GM18867 (cell line): Measurements from ENCODE around the gene GOLPH3L.
"Not testable (repeated sequence)": the region's sequence is repeated elsewhere in the genome, so short reads cannot be mapped to it uniquely, and the experiment has no call there.

ENCODE experiments used
- ATAC-seq: cut with Tn5 transposase; IDR thresholded peaks from one replicate; pipeline ENCODE4 v1.9.1; 2021; ENCODE audit warnings: mild to moderate bottlenecking, moderate library complexity; ENCODE audit not compliant: unreplicated experiment

Gene GOLPH3L

DNA sequence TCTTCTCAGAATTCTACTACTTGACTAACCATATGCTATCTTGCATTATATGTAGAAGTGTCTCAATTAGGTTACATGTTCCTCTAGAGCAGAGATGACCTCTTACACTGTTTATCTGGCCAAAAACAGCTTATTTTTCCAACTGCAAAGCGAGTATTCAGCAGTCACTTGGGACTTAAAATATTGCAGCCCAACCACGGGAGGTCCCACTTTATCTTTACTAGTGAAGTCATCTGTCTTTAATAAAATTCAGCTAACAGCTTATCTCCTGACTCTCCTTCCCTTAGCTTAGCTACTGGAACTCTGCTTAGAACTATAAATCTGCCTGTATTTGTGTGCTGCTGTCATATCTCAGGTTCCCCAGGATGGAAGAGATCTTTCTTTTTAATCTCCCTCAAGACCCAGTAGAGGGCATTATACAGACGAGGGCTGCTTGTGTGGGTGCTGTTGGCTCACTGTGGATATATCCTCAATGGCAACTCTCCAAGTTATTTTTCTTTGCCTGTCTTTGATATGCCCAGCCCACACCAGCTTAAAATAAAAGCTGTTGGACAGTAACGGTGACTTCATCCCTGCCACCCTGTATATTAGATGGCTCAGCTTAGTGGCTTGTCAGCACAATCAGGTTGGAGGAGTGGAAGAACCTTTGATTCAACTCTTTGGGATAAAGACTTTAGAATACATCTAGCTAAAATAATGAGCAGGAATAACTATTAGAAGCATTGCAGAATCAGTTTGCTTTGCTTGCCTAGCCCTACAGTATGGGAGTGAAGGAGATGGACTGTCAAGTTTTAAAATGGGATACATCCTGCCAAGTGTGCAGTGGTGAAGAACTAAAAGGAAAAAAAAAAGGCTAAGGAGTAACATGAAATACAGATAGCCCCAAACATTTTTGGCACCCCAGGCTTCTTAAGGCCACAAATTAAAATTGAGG lies 77.1 kb downstream of the GOLPH3L start:
- ATAC-seq: no peak

DNA sequence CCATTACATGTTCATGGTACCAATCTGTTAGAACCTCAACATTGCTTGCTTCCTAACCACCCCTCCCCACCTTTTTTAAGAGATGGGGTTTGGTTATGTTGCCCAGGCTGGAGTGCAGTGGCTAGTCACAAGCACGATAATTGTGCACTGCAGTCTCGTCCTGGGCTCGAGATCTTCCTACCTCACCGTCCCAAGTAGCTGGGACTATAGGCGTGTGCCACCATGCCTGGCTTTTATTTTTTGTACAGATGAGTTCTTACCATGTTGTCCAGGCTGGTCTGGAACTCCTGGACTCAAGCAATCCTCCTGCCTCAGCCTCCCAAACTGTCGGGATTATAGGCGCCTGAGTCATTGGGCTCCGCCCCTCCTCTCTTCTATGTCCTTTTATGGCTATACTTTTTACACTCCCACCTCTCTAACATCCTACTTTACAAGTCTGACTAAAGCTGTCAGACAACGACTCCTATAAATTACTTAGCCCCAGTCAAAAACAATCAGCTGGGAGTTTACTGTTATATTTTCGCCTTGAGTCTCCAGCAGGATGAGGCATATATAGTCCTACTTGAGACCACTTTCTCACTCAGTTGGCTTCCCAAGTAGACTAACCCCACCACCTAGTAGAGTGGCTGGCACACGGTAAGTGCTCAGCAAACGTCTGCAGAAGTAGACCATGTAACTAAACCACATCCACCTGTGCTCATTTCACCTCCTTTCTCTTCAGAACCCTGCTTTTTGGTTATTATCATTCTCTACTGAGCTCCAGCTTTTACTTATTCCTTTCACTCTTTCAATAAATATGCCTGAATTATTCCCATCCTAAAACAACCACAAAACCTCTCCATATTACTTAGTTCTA lies 81.4 kb downstream of the GOLPH3L start:
- ATAC-seq: no peak

DNA sequence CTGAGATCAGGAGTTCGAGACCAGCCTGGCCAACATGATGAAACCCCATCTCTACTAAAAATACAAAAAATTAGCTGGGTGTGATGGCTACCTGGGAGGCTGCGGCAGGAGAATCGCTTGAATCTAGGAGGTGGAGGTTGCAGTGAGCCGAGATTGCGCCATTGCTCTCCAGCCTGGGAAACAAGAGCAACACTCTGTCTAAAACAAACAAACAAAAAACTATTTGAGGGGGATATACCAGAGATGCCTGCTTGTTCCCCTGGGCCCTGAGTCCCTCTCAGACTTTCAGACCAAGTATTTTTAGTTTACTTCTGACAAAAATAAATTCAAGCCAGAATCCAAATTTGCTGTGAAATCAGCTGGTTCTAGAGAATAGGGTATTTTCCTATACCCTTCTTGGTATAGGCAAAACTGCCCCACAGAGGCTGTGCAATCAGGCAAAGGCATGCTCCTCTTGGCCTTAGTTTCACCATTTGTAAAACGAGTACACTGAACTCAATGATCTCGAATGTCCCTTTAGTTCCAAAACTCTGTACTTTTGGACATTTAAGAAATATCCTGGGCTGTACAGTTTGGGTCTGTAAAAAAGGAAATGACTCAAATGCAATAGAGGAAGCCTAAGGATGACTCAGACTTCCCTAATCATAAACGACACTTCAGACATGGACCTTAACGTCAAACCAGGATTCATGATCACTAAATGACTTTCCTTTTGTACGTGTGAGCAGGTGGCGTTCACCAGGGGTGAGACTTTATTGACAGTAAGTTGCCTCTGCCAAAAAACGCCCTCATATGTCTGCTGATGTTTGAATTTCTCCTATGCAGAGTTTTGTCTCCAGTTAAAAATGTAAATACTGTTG lies 83.7 kb downstream of the GOLPH3L start:
- no peak for ATAC-seq

DNA sequence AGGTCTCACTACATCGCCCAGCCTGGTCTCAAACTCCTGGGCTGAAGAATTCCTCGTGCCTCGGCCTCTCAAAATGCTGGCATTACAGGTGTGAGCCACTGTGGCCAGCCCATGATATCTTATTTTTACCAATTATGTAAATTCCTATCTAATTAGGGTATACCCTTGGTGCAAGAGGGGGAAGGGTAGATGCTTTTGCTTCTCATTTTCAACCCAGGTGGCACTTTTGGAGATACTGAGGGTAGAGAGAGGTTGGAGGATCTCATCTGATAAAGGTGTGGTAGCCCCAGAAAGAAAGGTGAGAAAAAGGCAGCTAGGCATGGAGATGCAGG lies 85.0 kb downstream of the GOLPH3L start:
- peak; percentile 12 for ATAC-seq

DNA sequence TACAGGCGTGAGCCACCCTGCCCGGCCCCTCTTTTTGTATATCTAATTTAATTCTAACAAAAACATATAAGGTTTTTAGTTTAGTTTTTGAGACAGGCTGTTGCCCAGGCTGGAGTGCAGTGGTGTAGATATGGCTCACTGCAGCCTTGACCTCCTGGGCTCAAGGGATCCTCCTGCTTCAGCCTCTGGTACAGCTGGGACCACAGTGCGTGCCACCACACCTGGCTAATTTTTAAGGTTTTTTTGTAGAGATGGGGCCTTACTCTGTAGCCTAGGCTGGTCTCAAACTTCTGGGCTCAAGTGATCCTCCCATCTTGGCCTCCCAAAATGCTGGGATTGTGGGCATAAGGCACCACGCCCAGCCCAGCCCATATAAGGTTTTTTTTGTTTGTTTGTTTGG lies 86.4 kb downstream of the GOLPH3L start:
- ATAC-seq: no peak

DNA sequence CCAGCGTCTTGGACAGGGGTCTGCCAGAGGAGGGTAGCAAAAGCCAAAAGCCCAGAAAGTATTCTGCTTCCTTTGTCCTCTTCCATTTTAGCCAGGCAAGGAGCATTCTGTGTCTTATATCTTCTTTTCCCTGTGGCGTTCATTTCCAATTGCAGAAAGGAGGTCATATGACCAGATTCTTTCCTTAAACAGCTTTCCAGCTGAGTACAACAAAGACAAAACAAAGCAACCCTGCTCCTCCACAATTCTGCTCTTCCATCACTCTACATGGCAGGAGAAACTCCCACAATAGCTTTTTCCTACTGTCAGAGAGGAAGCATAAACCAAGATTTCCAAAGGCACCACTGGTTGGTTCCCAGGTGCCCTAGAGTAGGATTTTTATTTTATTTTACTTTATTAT lies 87.2 kb downstream of the GOLPH3L start:
- ATAC-seq: no peak

DNA sequence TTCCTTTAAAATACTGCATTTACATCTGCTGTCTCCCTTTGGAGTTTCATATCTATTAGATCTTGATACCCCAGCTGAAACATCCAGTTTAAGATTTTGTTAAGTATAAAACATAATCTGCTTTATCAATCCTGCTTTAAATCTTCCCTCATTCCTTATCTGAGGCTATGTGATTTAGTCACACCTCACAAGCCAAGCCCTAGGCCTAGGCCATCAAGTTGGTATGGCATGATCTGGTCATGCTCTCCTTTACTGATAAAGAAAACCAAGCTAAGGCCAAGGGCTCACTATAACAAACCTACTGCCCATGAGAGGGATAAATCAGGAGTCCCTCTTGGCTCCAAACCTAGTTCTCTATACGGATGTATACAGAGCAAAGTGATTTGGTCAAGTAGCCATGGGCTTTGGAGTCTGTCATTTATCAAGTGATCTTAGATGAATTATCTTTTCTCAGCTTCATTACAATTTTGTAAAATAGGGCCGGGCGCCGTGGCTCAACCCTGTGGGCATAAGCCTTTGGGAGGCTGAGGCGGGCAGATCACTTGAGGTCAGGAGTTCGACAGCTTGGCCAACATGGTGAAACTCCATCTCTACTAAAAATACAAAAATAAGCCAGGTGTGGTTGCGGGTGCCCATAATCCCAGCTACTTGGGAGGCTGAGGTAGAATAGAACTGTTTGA lies 90.4 kb downstream of the GOLPH3L start:
- ATAC-seq: no peak

DNA sequence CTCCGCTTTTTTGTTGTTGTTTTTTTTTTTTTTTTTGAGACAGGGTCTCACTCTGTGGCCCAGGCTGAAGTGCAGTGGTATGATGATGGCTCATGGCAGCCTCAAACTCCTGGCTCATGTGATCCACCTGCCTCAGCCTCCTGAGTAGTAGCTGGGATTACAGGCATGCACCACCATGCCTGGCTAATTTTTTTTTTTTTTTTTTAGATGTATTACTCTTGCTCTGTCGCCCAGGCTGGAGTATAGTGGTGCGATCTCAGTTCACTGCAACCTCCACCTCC lies 91.6 kb downstream of the GOLPH3L start:
- not testable (repeated sequence) for ATAC-seq

DNA sequence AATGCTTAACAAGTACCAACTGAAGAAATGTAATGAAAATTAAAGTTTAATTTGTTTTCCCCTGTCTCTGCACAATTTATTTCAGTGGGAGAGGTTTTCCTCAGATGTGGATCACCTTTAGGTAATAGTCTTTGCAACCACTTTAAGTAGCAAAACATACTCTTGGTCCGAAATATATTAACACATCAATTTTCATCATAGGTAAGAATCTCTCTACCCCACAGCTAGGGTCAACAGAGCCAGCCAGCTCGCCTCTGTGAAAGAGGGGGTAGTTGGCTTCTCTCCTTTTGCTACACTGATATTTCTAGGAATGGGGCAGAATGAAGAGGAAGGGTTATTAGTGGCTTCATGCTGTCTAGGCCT lies 92.7 kb downstream of the GOLPH3L start:
- no peak for ATAC-seq

DNA sequence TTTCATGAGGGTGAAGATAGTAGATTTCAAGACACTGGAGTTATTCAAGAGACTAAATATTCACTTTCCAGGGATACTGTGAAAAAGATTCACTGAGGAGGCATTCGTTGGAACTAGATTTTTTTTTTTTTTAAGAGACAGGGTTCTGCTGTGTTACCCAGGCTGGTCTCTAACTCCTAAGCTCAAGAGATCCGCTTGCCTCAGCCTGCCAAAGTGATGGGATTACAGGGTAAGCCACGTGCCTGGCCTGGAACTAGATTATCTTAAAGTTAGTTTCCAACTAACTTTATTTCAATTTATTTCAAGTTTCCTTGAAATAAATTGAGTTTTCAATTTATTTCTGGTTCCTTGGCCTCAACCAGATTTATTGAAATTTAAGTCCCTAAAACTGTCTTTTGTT lies 93.2 kb downstream of the GOLPH3L start:
- no peak for ATAC-seq

DNA sequence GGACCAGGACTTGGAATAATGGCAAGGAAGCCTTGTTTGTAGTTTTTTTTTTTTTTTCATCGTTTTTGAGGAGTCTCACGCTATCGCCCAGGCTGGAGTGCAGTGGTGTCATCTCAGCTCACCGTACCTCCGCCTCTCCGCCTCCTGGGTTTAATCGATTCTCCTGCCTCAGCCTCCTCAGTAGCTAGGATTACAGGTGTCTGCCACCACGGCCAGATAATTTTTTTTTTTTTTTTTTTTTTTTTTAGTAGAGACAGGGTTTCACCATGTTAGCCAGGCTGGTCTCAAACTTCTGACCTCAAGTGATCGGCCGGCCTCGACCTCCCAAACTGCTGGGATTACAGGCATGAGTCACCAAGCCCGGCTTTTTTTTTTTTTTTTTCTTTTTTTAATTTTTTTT lies 94.6 kb downstream of the GOLPH3L start:
- ATAC-seq: not testable (repeated sequence)

DNA sequence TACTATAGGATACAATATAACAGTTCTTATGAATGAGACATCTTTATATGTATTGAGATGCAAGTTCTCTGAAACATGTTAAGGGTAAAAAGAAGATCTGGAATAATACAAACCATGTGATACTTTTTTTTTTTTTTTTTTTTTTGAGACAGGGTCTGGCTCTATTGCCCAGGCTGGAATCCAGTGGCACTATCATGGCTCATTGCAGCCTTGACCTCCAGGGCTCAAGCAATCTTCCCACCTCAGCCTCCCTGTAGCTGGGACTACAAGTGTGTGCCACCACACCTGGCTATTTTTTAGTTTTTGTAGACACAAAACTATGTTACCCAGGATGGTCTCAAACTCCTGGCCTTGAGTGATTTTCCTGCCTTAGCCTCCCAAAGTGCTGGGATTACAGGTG lies 95.4 kb downstream of the GOLPH3L start:
- ATAC-seq: no peak

DNA sequence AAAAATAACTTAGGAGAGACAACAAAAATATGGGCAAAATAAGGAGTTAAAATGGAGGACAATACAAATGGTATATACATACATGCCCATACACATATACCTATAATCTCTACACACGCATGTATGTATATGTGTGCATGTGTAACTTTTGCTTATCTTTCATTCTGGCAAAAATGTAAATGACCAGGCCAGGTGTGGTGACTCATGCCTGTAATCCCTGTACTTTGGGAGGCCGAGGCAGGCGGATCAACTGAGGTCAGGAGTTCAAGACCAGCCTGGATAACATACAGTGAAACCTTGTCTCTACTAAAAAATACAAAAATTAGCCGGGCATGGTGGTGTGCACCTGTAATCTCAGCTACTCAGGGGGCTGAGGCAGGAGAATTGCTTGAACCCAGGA lies 98.6 kb downstream of the GOLPH3L start:
- not testable (repeated sequence) for ATAC-seq

DNA sequence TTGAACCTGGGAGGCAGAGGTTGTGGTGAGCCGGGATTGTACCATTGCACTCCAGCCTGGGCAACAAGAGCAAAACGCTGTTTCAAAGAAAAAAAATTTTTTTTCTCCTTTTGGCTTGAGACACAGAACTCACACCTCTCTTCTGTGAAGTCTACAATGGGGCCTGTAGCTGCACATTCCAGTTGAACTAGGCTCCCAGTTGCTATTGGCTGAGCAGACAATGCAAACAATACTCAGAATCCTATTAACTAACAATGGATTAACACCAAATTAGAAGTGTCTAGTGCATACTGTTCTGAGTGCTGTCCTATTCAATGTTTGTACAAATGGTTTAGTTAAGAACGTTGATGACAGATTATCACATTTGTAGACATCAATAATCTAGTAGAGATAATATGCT lies 100.0 kb downstream of the GOLPH3L start:
- ATAC-seq: no peak
